ENCODE measurements around the gene LRRC1. TPM values are rescaled to one million over a fixed set of nuclear protein-coding genes. Genes with fewer than 3 reads are reported as not detected.

The LRRC1 gene
- total and polyA plus RNA-seq, 2 of the 13 experiments (the other 11 are each of a cell fraction or from before 2014, with no cell fraction given), result 15.6 to 27.7 TPM

DNA sequence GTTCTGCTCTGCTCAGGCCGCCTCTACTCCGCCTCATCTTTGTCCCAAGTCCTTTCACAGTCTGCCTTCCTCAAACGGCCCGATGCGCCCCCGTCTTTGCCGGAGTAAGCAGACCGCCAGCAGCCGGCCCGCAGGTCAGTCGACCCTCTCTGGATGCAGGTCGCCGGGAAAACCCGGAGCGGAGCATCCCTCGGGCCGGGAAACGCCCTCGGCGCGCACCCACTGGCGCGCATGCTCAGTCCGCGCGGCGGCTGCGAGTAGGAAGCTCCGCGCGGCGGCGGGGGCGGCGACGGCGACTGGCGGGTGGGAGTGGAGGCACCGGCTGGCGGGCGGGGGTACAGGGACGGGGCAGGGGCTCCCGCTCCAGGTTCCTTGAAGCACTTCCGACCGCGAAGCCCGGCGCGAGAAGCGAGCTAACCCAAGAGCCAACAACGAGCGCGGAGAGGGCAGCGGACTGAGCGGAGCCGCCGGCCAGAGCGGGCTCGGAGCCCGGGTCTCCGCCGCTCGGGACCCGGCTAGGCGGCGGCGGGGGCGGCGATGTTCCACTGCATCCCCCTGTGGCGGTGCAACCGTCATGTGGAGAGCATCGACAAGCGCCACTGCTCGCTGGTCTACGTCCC is at the start of gene LRRC1 (continued):
- TF ChIP-seq, protein P1, sequence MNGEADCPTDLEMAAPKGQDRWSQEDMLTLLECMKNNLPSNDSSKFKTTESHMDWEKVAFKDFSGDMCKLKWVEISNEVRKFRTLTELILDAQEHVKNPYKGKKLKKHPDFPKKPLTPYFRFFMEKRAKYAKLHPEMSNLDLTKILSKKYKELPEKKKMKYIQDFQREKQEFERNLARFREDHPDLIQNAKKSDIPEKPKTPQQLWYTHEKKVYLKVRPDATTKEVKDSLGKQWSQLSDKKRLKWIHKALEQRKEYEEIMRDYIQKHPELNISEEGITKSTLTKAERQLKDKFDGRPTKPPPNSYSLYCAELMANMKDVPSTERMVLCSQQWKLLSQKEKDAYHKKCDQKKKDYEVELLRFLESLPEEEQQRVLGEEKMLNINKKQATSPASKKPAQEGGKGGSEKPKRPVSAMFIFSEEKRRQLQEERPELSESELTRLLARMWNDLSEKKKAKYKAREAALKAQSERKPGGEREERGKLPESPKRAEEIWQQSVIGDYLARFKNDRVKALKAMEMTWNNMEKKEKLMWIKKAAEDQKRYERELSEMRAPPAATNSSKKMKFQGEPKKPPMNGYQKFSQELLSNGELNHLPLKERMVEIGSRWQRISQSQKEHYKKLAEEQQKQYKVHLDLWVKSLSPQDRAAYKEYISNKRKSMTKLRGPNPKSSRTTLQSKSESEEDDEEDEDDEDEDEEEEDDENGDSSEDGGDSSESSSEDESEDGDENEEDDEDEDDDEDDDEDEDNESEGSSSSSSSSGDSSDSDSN (CRISPR knock-in tag; IDR thresholded peaks at IDR 0.05), result peak; percentile 80
- TF ChIP-seq ZNF556 (CRISPR knock-in tag; IDR thresholded peaks at IDR 0.05; ENCODE audit: borderline replicate concordance) (peak; percentile 77; the same call in 1 of the 2 replicates), ZNF10 (CRISPR knock-in tag; IDR thresholded peaks at IDR 0.05; ENCODE audit: borderline replicate concordance, low read depth) (no peak), FOSL2 (CRISPR knock-in tag; IDR thresholded peaks at IDR 0.05) (peak; percentile 6; the same call in 1 of the 2 replicates), MYC (CRISPR knock-in tag; IDR thresholded peaks at IDR 0.05; ENCODE audit: borderline replicate concordance) (peak; percentile 83; the same call in 1 of the 2 replicates), ZNF253 (CRISPR knock-in tag; IDR thresholded peaks at IDR 0.05; ENCODE audit: borderline replicate concordance) (no peak), NFE2L1 (CRISPR knock-in tag; IDR thresholded peaks at IDR 0.05; ENCODE audit: borderline replicate concordance) (0 out of 2 replicates have a peak, but pooled peaks have one; percentile 15), MTA1 (CRISPR knock-in tag; IDR thresholded peaks at IDR 0.05; ENCODE audit: borderline replicate concordance) (peak; percentile 28; the same call in 1 of the 2 replicates), ZSCAN12 (CRISPR knock-in tag; IDR thresholded peaks at IDR 0.05) (no peak), ZNF720 (CRISPR knock-in tag; IDR thresholded peaks at IDR 0.05) (no peak), KMT2B (CRISPR knock-in tag; IDR thresholded peaks at IDR 0.05) (peak; percentile 85), ZSCAN25 (CRISPR knock-in tag; IDR thresholded peaks at IDR 0.05) (no peak)
- TF ChIP-seq, protein P2, sequence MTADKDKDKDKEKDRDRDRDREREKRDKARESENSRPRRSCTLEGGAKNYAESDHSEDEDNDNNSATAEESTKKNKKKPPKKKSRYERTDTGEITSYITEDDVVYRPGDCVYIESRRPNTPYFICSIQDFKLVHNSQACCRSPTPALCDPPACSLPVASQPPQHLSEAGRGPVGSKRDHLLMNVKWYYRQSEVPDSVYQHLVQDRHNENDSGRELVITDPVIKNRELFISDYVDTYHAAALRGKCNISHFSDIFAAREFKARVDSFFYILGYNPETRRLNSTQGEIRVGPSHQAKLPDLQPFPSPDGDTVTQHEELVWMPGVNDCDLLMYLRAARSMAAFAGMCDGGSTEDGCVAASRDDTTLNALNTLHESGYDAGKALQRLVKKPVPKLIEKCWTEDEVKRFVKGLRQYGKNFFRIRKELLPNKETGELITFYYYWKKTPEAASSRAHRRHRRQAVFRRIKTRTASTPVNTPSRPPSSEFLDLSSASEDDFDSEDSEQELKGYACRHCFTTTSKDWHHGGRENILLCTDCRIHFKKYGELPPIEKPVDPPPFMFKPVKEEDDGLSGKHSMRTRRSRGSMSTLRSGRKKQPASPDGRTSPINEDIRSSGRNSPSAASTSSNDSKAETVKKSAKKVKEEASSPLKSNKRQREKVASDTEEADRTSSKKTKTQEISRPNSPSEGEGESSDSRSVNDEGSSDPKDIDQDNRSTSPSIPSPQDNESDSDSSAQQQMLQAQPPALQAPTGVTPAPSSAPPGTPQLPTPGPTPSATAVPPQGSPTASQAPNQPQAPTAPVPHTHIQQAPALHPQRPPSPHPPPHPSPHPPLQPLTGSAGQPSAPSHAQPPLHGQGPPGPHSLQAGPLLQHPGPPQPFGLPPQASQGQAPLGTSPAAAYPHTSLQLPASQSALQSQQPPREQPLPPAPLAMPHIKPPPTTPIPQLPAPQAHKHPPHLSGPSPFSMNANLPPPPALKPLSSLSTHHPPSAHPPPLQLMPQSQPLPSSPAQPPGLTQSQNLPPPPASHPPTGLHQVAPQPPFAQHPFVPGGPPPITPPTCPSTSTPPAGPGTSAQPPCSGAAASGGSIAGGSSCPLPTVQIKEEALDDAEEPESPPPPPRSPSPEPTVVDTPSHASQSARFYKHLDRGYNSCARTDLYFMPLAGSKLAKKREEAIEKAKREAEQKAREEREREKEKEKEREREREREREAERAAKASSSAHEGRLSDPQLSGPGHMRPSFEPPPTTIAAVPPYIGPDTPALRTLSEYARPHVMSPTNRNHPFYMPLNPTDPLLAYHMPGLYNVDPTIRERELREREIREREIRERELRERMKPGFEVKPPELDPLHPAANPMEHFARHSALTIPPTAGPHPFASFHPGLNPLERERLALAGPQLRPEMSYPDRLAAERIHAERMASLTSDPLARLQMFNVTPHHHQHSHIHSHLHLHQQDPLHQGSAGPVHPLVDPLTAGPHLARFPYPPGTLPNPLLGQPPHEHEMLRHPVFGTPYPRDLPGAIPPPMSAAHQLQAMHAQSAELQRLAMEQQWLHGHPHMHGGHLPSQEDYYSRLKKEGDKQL (CRISPR knock-in tag; IDR thresholded peaks at IDR 0.05; ENCODE audit: low read depth), result no peak; the same call in 1 of the 2 replicates
- TF ChIP-seq, protein P3, sequence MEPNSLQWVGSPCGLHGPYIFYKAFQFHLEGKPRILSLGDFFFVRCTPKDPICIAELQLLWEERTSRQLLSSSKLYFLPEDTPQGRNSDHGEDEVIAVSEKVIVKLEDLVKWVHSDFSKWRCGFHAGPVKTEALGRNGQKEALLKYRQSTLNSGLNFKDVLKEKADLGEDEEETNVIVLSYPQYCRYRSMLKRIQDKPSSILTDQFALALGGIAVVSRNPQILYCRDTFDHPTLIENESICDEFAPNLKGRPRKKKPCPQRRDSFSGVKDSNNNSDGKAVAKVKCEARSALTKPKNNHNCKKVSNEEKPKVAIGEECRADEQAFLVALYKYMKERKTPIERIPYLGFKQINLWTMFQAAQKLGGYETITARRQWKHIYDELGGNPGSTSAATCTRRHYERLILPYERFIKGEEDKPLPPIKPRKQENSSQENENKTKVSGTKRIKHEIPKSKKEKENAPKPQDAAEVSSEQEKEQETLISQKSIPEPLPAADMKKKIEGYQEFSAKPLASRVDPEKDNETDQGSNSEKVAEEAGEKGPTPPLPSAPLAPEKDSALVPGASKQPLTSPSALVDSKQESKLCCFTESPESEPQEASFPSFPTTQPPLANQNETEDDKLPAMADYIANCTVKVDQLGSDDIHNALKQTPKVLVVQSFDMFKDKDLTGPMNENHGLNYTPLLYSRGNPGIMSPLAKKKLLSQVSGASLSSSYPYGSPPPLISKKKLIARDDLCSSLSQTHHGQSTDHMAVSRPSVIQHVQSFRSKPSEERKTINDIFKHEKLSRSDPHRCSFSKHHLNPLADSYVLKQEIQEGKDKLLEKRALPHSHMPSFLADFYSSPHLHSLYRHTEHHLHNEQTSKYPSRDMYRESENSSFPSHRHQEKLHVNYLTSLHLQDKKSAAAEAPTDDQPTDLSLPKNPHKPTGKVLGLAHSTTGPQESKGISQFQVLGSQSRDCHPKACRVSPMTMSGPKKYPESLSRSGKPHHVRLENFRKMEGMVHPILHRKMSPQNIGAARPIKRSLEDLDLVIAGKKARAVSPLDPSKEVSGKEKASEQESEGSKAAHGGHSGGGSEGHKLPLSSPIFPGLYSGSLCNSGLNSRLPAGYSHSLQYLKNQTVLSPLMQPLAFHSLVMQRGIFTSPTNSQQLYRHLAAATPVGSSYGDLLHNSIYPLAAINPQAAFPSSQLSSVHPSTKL (CRISPR knock-in tag; IDR thresholded peaks at IDR 0.05), result peak; percentile 41; the same call in 1 of the 2 replicates
- TF ChIP-seq, protein P4, sequence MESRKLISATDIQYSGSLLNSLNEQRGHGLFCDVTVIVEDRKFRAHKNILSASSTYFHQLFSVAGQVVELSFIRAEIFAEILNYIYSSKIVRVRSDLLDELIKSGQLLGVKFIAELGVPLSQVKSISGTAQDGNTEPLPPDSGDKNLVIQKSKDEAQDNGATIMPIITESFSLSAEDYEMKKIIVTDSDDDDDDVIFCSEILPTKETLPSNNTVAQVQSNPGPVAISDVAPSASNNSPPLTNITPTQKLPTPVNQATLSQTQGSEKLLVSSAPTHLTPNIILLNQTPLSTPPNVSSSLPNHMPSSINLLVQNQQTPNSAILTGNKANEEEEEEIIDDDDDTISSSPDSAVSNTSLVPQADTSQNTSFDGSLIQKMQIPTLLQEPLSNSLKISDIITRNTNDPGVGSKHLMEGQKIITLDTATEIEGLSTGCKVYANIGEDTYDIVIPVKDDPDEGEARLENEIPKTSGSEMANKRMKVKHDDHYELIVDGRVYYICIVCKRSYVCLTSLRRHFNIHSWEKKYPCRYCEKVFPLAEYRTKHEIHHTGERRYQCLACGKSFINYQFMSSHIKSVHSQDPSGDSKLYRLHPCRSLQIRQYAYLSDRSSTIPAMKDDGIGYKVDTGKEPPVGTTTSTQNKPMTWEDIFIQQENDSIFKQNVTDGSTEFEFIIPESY (CRISPR knock-in tag; IDR thresholded peaks at IDR 0.05), result peak; percentile 14; the same call in 1 of the 2 replicates

Measured in HepG2 (cell line).